SHP77 (cell line): Measurements from ENCODE around the gene GDPGP1.
A peak's percentile ranks its signal among the peaks of the same experiment; 100 is the strongest.
"Not testable (repeated sequence)": the region's sequence is repeated elsewhere in the genome, so short reads cannot be mapped to it uniquely, and the experiment has no call there.

Experiments used
- DNase-seq, 2 experiments: peaks; one replicate each; lab custom pipeline; 2025; lab: John Stamatoyannopoulos, UW

Gene GDPGP1

GRCh38 chr15:90225504-90226234 is 8.3 kb upstream of the GDPGP1 start:
- no peak for DNase-seq

- DNase-seq, result no peak
These were observed 6.7 kb upstream of the GDPGP1 start for GRCh38 chr15:90227336-90227735.

GRCh38 chr15:90227816-90228772 is 5.9 kb upstream of the GDPGP1 start:
- no peak for DNase-seq

- DNase-seq, result no peak
These were observed 5.0 kb upstream of the GDPGP1 start for GRCh38 chr15:90228960-90229359.

- DNase-seq, result no peak
These were observed 3.9 kb upstream of the GDPGP1 start for GRCh38 chr15:90230071-90230494.

- DNase-seq, result no peak
These were observed 3.4 kb upstream of the GDPGP1 start for GRCh38 chr15:90230610-90231009.

GRCh38 chr15:90231028-90232017 is 2.7 kb upstream of the GDPGP1 start:
- no peak for DNase-seq

GRCh38 chr15:90232196-90232595 is 1.8 kb upstream of the GDPGP1 start:
- no peak for DNase-seq

GRCh38 chr15:90232941-90233386 is 1.0 kb upstream of the GDPGP1 start:
- DNase-seq, result no peak

- DNase-seq, result peak; percentile 94
These were observed 468 bp upstream of the GDPGP1 start, which contains the start of gene CIB1 for GRCh38 chr15:90233387-90234095. Gene CIB1, minus strand, starts transcription at chr15:90233941. Its CDS starts 56 bp downstream, at chr15:90233885.

- no peak for DNase-seq
These were observed 5.4 kb downstream of the GDPGP1 start for GRCh38 chr15:90239371-90239770.

GRCh38 chr15:90240856-90241255 is 6.8 kb downstream of the GDPGP1 start:
- no peak for DNase-seq

- DNase-seq, result no peak
These were observed 7.6 kb downstream of the GDPGP1 start for GRCh38 chr15:90241343-90242192.

- no peak for DNase-seq
These were observed 10.1 kb downstream of the GDPGP1 start for GRCh38 chr15:90243943-90244639.

GRCh38 chr15:90248789-90249202 is 14.8 kb downstream of the GDPGP1 start:
- DNase-seq, result no peak

GRCh38 chr15:90249203-90249863 is 15.3 kb downstream of the GDPGP1 start, which contains the start of gene TTLL13:
Gene TTLL13, plus strand, starts transcription at chr15:90249556. Its CDS starts 1,075 bp downstream, at chr15:90250631.
- DNase-seq, result peak; percentile 94

GRCh38 chr15:90257776-90258175 is 23.8 kb downstream of the GDPGP1 start:
- no peak for DNase-seq

- DNase-seq, result no peak
These were observed 25.5 kb downstream of the GDPGP1 start for GRCh38 chr15:90259524-90259923.

GRCh38 chr15:90260731-90261130 is 26.7 kb downstream of the GDPGP1 start:
- DNase-seq, result not testable (repeated sequence)
